HL-60/S4 (cell line): ENCODE measurements around the gene HIVEP1.
"Not testable (repeated sequence)": the region's sequence is repeated elsewhere in the genome, so short reads cannot be mapped to it uniquely, and the experiment has no call there.

ENCODE experiments used
- in situ Hi-C: fragments of 300-500 bp; cut with MboI; formaldehyde crosslinking; loops from 2 replicates; pipeline ENCODE4 v1.14.3; 2022; ENCODE audit warnings: low sequenced_read_pairs

Gene HIVEP1

DNA sequence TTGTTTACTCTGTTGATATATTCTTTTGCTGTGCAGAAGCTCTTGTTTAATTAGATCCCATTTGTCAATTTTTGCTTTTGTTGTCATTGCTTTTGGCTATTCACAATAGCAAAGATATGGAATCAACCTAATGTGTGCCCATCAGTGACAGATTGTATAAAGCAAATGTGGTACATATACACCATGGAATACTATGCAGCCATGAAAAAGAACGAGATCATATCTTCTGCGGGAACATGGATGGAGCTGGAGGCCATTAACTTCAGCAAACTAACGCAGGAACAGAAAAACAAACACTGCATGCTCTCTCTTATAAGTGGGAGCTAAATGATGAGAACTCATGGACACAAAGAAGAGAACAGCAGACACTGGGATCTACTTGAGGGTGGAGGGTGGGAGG lies 164.7 kb downstream of the HIVEP1 start:
- in situ Hi-C loops, result not testable (repeated sequence)

DNA sequence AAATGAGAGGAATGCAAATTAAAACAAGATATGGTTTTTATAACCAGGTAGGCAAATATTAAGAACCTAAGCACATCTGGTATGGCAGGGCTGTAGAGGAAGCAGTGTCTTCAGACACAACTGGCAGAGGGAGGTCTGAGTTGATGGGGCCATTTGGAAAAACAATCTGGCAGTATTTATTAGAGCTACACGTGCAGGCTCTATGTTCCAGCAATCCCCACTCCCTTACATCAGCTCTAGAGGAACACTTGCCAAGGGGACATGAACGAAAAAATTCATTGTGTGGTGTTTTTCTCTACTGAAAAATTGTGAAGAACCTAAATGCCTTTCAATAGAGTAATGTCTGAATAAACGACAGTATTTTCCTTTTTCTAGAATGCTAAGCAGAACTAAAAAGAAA lies 166.4 kb downstream of the HIVEP1 start:
- in situ Hi-C loops, result no loop called here

DNA sequence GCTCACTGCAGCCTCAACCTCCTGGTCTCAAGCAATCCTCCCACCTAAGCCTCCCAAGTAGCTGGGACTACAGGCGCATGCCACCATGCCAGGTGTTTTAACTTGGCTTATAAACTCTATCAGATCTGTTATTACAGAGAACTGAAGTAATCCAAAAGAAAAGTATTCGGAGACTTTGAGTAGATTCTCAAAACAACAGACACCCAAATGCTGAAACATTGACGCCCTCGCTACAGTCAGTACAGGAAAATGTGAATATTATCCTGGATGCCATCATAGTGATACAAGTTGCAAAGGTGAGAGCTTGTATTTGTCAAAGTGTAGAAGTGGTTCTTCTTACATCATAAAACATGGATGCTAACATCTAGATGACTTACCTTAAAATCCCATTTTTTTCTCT lies 169.4 kb downstream of the HIVEP1 start:
- in situ Hi-C loops, result no loop called here

DNA sequence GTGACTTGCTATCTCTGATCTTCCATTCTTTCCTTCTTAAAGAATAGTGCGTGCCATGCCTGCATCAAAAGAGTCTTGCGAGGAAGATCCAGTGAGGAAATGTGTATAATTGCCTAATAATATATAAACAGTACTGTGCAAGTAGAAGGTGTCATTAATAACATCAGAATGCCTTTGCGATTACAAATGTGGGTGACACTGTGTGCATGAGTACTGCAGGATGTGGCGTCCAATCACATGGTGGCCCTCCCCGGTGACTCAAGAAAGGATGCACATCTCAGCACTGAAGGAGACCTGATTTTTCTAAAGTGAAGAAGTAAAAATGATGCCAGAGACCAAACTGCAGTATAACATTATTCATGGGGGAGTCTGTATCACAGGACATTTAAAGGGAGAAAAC lies 170.6 kb downstream of the HIVEP1 start:
- in situ Hi-C loops, result no loop called here

DNA sequence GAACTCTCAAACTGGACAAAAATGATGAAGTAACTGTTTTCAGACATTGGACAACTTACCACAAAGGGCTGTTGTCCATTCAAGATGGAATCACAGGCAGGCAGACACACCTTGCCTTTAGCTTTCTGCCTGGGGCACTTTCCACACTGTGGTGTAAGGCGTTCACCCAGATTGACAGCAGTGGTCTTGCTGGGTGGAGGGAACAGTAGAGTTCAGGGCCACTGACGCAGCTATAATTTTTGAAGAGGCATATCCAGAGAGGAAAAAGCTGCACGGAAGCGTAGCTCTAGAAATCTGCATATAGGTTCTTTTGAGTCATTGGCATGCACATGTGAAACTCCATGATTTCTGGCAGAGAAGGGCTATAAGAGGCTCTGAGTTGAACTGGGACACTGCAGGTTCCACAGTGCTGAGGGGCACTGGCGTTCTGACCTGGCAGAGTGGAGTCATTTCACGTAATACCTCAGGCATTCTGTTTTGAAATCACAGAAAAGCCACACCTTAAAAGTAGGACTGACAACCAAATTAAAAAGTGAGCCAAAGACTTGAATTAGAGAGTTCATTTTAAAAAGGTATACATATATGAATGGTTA lies 173.1 kb downstream of the HIVEP1 start:
- in situ Hi-C loops, result no loop called here

DNA sequence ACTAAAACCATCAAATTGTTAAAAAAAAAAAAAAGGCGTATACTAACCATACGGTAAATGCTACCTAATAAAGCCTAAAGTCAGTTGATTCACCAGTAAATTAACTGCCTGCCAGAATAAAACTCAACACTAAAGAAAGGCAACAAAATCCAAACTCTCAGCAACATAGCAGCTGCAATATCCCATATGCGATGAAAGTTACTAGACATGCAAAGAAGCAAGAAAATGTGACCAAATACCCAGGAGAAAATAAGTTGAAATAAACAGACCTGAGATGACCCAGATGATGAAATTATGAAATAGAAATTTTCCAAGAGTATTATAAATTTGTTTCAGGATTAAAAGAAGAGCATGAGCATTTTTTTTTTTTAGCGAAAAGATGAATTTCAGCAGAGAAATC lies 174.4 kb downstream of the HIVEP1 start:
- in situ Hi-C loops, result no loop called here

DNA sequence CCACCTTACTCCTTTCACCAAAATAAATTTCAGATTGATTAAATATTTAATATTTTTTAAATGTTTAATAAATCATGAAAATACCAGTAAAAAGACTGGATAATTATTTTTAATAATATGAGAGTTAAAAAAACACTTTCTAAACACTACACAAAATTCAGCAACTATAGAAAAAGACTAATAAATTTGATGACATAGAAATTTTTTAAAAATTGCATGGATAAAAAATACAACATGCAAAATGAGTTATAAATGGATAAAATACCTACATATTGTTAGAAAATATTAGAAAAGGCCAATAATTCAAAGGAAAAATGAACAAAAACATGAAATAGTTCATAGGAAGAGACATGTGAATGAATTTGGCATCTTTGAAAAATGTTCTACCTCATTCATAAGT lies 177.0 kb downstream of the HIVEP1 start:
- in situ Hi-C loops, result no loop called here

DNA sequence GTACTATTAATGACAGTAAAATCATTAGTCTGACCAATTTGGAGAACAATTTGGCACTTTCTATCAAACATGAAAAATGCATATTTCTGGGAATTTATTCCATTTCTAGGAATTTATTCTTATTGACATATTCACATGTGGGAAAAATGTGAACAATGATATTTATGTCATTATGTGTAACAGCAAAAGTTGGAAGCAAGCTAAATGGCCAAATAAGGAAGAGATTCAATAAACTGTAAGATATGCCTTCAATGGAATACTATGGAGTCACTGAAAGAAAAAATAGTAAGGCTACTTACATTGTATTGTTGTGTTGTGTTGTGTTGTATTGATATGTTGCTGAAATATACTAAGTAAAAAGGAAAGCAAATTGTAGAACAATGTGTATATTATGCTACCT lies 177.5 kb downstream of the HIVEP1 start:
- in situ Hi-C loops, result no loop called here

DNA sequence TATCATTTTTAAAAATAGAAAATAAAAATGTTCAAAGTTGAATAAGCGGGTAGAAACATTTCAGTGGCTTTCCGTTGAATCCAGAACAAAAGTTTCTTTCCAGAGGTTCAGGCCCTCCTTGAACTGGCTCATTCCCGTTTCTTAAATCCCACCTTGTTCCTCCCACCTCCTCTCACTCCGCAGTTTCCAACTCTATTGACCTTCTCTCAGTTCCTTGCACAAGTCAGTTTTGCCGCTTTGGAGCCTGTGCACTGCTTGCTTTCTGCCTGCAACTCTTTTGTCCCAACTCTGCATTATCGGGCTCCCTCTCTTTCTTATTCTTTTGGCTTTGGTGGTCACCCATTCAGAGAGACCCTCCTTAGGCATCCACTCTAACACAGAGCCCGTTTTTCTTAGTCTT lies 178.1 kb downstream of the HIVEP1 start:
- in situ Hi-C loops, result no loop called here

DNA sequence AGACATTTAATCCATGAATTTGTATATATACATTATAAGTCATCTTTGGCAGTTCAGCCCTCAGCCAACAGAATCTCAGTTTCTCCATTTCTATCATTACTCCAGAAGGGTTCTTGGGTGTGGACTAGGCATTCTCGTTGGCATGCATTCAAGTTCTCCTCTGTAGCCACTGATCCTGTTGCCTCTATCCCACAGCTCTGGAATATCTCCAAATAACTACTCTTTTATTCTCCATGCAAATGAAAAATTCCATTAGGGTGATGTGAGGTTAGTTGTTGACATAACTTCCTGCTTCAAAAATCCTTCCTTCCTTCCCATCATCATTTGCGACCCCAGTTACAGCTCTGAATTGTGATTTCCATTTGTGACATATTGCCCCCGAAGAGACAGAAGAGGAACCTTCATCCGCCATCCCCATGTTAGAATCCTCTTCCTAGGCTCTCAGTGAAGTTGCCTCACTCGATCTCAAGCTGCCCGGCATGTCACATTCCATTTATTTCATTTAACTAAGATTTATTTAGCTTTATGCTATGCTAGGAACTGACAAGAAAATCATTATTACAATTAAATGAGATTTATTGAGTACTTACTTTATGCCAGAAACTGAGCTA lies 184.3 kb downstream of the HIVEP1 start:
- in situ Hi-C loops, result no loop called here

DNA sequence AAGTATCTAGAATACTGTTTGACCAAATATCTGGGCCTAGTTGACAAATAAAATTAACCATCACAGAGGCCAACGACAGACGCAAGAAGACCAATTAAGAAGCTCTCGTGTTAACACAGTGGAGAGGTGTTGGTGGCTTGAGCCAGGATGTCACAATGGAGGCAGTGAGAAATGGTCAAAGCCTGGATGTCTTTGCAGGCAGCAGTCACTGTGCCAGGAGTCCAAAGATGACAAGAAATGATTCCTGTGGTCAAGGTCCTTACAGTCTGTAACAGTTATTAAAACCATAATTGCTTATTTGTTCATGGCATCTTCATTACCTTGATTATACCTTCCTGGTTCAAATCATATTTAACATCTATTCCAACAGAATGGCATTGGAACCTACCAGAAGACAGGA lies 186.7 kb downstream of the HIVEP1 start:
- in situ Hi-C loops, result no loop called here

DNA sequence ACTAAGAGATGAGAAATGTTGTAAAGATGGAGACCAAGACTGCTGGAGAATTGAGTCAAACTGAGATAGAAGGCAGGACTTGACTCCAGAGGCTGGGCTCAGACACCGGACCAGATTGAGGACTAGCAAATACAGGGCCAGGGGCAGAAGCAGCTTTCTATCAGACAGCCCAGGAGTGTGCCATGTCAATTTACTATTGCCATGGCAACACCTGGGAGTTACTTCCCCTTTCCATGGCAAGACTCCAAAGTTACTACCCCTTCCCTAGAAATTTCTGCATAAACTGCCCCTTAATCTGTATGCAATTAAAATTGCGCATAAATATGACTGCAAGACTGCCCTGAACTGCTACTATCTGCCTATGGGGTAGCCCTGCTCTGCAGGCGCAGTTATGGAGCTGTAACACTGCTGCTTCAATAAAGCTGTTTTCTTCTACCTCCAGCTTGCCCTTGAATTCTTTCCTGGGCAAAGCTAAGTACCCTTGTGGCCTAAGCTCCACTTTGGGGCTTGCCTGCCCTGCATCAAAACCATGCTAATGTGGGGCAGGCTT lies 188.0 kb downstream of the HIVEP1 start:
- in situ Hi-C loops, result no loop called here

DNA sequence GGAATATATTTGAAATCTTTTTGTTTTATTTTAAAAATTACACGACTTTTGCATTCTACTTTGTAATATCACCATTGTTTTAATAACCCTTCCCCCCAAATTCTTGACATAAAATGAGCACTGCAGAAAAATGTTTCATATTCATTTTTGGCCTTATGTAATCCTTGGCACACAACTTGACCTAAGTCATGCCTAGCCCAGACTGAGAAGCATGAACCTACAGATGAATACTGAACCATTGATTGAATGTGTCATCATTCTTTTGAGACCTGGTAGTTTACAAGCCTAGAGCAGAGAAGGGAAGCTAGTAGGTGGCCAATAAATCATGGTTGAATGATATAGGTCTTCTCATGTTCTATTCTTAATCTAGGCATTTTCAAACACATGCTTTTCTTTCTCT lies 188.6 kb downstream of the HIVEP1 start:
- in situ Hi-C loops, result no loop called here

DNA sequence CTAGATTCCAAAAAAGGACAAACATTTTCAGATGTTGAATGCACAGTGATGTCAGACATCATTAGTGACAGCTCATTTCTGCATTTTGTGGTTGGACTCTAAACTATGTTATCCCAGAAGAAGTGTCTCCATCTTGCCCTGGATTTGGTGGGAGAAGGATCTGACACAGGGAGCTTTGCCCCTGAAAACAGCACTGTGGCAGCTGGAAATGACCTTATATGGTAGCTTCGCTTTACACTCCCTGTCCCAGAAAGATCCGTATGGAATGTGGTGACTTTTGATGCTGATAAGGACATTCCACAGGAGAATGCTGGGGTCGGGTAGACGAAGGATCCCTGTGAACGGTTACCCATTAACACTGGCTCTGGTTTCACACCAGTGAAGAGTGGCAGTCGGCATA lies 190.9 kb downstream of the HIVEP1 start:
- in situ Hi-C loops, result no loop called here

DNA sequence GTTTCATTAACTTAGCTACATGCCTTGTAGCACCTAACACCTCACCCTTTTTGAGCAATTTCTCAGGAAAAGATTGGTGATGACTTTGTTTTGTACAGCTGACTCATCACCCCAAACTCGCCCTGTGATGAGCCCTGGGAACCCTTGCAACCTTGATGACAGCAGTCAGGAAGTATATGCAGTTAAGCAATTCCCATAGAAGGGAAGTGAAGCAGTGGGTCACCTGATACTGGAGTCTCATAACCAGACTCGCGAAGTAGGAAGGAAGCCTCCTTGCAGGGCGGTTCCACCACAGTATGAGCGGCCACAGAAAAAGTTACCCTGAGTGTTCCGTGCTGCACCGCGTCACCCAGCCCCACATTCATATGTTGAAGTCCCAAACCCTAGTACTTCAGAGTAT lies 196.1 kb downstream of the HIVEP1 start:
- in situ Hi-C loops, result no loop called here

DNA sequence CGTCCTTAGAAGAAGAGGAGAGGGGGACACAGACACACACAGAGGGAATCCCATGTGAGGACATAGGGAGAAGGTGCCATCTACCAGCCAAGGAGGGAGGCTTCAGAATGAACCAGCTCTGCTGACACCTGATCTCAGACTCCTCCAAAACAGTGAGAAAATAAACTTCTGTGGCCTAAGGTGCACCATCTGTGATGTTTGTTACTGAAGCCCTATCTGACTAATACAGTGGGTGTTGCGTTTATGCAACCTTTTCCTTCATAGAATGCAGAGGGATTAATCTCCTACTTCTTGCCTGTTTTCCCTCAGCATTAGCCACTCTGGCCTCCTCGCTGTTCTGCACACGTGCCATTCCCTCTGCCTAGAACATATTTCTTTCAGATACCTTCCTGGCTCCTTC lies 196.6 kb downstream of the HIVEP1 start:
- in situ Hi-C loops, result no loop called here
